Measurements from ENCODE around the gene STK32C.
"Not testable (repeated sequence)": the region's sequence is repeated elsewhere in the genome, so short reads cannot be mapped to it uniquely, and the experiment has no call there.

STK32C gene

GRCh38 chr10:132301371-132302330 lies 6.1 kb downstream of the STK32C start:
- DNase-seq (ENCODE audit: low read depth) = no peak

GRCh38 chr10:132300582-132300981 lies 7.2 kb downstream of the STK32C start:
- DNase-seq (ENCODE audit: low read depth) = no peak

GRCh38 chr10:132299371-132300336 lies 8.1 kb downstream of the STK32C start:
- DNase-seq (ENCODE audit: low read depth) = no peak

GRCh38 chr10:132298038-132298881 lies 9.5 kb downstream of the STK32C start:
- no peak for DNase-seq (ENCODE audit: low read depth)

GRCh38 chr10:132297526-132297925 lies 10.2 kb downstream of the STK32C start:
- no peak for DNase-seq (ENCODE audit: low read depth)

- DNase-seq (ENCODE audit: low read depth) = no peak
These were observed 10.9 kb downstream of the STK32C start for GRCh38 chr10:132296666-132297443.

- not testable (repeated sequence) for DNase-seq (ENCODE audit: low read depth)
These were observed 12.3 kb downstream of the STK32C start for GRCh38 chr10:132295481-132295880.

GRCh38 chr10:132294561-132295318 lies 13.0 kb downstream of the STK32C start:
- no peak for DNase-seq (ENCODE audit: low read depth)

GRCh38 chr10:132293813-132294520 lies 13.8 kb downstream of the STK32C start:
- DNase-seq (ENCODE audit: low read depth) = no peak

- DNase-seq (ENCODE audit: low read depth) = no peak
These were observed 14.4 kb downstream of the STK32C start for GRCh38 chr10:132293201-132293812.

GRCh38 chr10:132292287-132293200 lies 15.2 kb downstream of the STK32C start:
- no peak for DNase-seq (ENCODE audit: low read depth)

GRCh38 chr10:132291826-132292225 lies 15.9 kb downstream of the STK32C start:
- DNase-seq (ENCODE audit: low read depth) = no peak

GRCh38 chr10:132290631-132291030 lies 17.1 kb downstream of the STK32C start:
- DNase-seq (ENCODE audit: low read depth) = no peak

- no peak for DNase-seq (ENCODE audit: low read depth)
These were observed 18.3 kb downstream of the STK32C start for GRCh38 chr10:132289439-132289838.

GRCh38 chr10:132283604-132284382 lies 24.0 kb downstream of the STK32C start:
- DNase-seq (ENCODE audit: low read depth) = no peak

- no peak for DNase-seq (ENCODE audit: low read depth)
These were observed 24.8 kb downstream of the STK32C start for GRCh38 chr10:132282667-132283603.
